HepG2 (cell line): ENCODE data around the gene FANCD2OS. TPM values are rescaled to one million over a fixed set of nuclear protein-coding genes. Genes with fewer than 3 reads are reported as not detected.

Experiments
- ATAC-seq: fragments of 200-7000 bp; cut with Tn5 transposase; 3 replicates; pipeline ENCODE4 v1.9.1; 2020; ENCODE audit warnings: mild to moderate bottlenecking, moderate library complexity
- BruUV-seq: library from RNA; stranded (reverse); fragments of 400-500 nt; replicated peaks from 2 replicates; lab custom pipeline; 2021; lab: Mats Ljungman, UMichigan
- CTCF ChIA-PET: fragments of 300-600 bp; formaldehyde crosslinking; extraction: SDS; loops from one replicate; lab custom pipeline; 2021; ENCODE audit warnings: low total read pairs, inconsistent platforms, low intra/inter-chr PET ratio; lab: Yijun Ruan, JAX
- POLR2A ChIA-PET: fragments of 350-600 bp; sonication (Branson Sonifier 250); formaldehyde crosslinking; loops from one replicate; lab custom pipeline; 2020; ENCODE audit warnings: antibody characterized with exemption, inconsistent platforms; lab: Yijun Ruan, JAX
- DNase-seq: peaks from one replicate; pipeline ENCODE4 v3.0.0-alpha.2; 2015; ENCODE audit warnings: low spot score
- FAIRE-seq: peaks from 3 replicates; lab custom pipeline; 2011; peaks lifted over from hg19 to GRCh38; lab: Jason Lieb, UNC
- H2AFZ ChIP-seq: one replicate; pipeline ENCODE4 v1.6.1; 2011; ENCODE audit warnings: low read length, inconsistent platforms
- H3K27ac ChIP-seq: fragments of 300-600 bp; 3 replicates; pipeline ENCODE4 v1.8.0; 2011; ENCODE audit warnings: mixed run types, mild to moderate bottlenecking, mixed read lengths, low read length, inconsistent platforms; ENCODE audit not compliant: insufficient read depth; ENCODE audit errors: extremely low read length
- H3K27me3 ChIP-seq, 2 experiments: fragments of 200-600 bp in 1 of 2; 2 replicates in 1 of 2; 3 replicates in 1 of 2; pipeline versions ENCODE4 v1.6.0 to v1.8.0; 2011; ENCODE audit warnings: low read length in 2 of 2, mild to moderate bottlenecking in 2 of 2, moderate library complexity in 2 of 2, inconsistent platforms in 1 of 2; ENCODE audit not compliant: insufficient read depth in 2 of 2, control insufficient read depth in 1 of 2
- H3K36me3 ChIP-seq, 2 experiments: fragments of 200-600 bp in 1 of 2; replicated peaks in 1 of 2; 2 replicates in 1 of 2; 3 replicates in 1 of 2; pipeline versions ENCODE4 v1.5.1 to v1.8.0; 2011; ENCODE audit warnings: low read length in 2 of 2, inconsistent platforms in 1 of 2; ENCODE audit not compliant: insufficient read depth in 2 of 2, control insufficient read depth in 1 of 2
- H3K4me1 ChIP-seq: 2 replicates; pipeline ENCODE4 v1.5.1; 2012; ENCODE audit warnings: low read length, inconsistent platforms; ENCODE audit not compliant: insufficient read depth
- H3K4me2 ChIP-seq: 2 replicates; pipeline ENCODE4 v1.6.0; 2011; ENCODE audit warnings: low read depth, low read length, inconsistent platforms
- H3K4me3 ChIP-seq, 3 experiments: fragments of 200-600 bp in 1 of 3; sonication (generic), shearing (Covaris generic) in 1 of 3; replicated peaks in 1 of 3; 2 replicates each; pipeline ENCODE4 v1.5.1; 2011 to 2016; ENCODE audit warnings: low read length in 3 of 3, inconsistent platforms in 2 of 3, low read depth in 2 of 3, mild to moderate bottlenecking in 2 of 3, control low read depth in 1 of 3, mixed read lengths in 1 of 3; ENCODE audit not compliant: insufficient read depth in 1 of 3
- H3K79me2 ChIP-seq: one replicate; pipeline ENCODE4 v1.6.1; 2011; ENCODE audit warnings: low read length, inconsistent platforms; ENCODE audit not compliant: insufficient read depth
- H3K9ac ChIP-seq: 2 replicates; pipeline ENCODE4 v1.6.0; 2011; ENCODE audit warnings: mild to moderate bottlenecking, low read depth, low read length, inconsistent platforms; ENCODE audit not compliant: insufficient read depth
- H3K9me3 ChIP-seq: 2 replicates; pipeline ENCODE4 v1.5.1; 2012; ENCODE audit warnings: mild to moderate bottlenecking, low read length
- H4K20me1 ChIP-seq: 2 replicates; pipeline ENCODE4 v1.6.0; 2011; ENCODE audit warnings: inconsistent platforms, mild to moderate bottlenecking, low read length, moderate library complexity; ENCODE audit not compliant: insufficient read depth
- CEBPB ChIP-seq: IDR thresholded peaks from 2 replicates; pipeline ENCODE4 v1.6.1; 2011; ENCODE audit warnings: low read depth, low read length, improper control_type of control experiment, borderline replicate concordance
- FLYWCH1 ChIP-seq: sonication (generic); formaldehyde crosslinking; IDR thresholded peaks from 2 replicates; pipeline ENCODE4 v1.8.1; 2023; ENCODE audit warnings: mild to moderate bottlenecking, missing genetic modification reagents
- PCBP1 ChIP-seq: fragments of 200-400 bp; formaldehyde crosslinking; IDR thresholded peaks from 2 replicates; pipeline ENCODE4 v1.6.1; 2017; ENCODE audit warnings: mild to moderate bottlenecking, low read depth, low read length, borderline replicate concordance
- SNRNP70 ChIP-seq: fragments of 200-400 bp; formaldehyde crosslinking; IDR thresholded peaks from 2 replicates; pipeline ENCODE4 v1.6.1; 2017; ENCODE audit warnings: mild to moderate bottlenecking, low read depth, low read length, moderate library complexity
- SP2 ChIP-seq: sonication (generic); formaldehyde crosslinking; IDR thresholded peaks from 2 replicates; pipeline ENCODE4 v1.5.1; 2020; ENCODE audit warnings: mild to moderate bottlenecking, missing genetic modification reagents
- SRSF9 ChIP-seq: fragments of 200-400 bp; formaldehyde crosslinking; IDR thresholded peaks from 2 replicates; pipeline ENCODE4 v1.6.1; 2018; ENCODE audit warnings: borderline replicate concordance, mild to moderate bottlenecking, low read depth, low read length; ENCODE audit not compliant: insufficient read depth, poor library complexity, severe bottlenecking
- TBL1XR1 ChIP-seq: fragments of 150-350 bp; IDR thresholded peaks from 2 replicates; pipeline ENCODE4 v1.6.1; 2014; ENCODE audit warnings: borderline replicate concordance, low read length; ENCODE audit not compliant: partially characterized antibody
- ZBTB1 ChIP-seq: sonication (generic); formaldehyde crosslinking; IDR thresholded peaks from 2 replicates; pipeline ENCODE4 v1.4.0; 2020; ENCODE audit warnings: missing genetic modification reagents, borderline replicate concordance
- ZNF331 ChIP-seq: sonication (generic); formaldehyde crosslinking; IDR thresholded peaks from 2 replicates; pipeline ENCODE4 v1.4.0; 2020; ENCODE audit warnings: missing genetic modification reagents
- ZNF614 ChIP-seq: IDR thresholded peaks from 2 replicates; pipeline ENCODE4 v1.6.1; 2018; ENCODE audit warnings: missing biosample characterization, missing genetic modification reagents, inconsistent platforms, borderline replicate concordance
- WGBS: methylation state at CpG from one replicate; pipeline ENCODE4 v1.1.6; 2017; ENCODE audit warnings: low lambda C conversion rate; 5-methylcytosine and 5-hydroxymethylcytosine counted together
- in situ Hi-C: cut with HindIII; loops from 2 replicates; pipeline ENCODE4 v1.10.0; 2017; ENCODE audit warnings: low pct_unique_long_range_greater_than_20kb; ENCODE audit not compliant: extremely low pct_ligation_motif_present
- intact Hi-C: fragments of 100-400 bp; cut with micrococcal nuclease; formaldehyde crosslinking; loops from one replicate; pipeline ENCODE4 v1.10.0; 2022; ENCODE audit not compliant: unreplicated experiment
- polyA plus RNA-seq, 8 experiments: library from polyadenylated mRNA; depleted of rRNA in 3 of 8; stranded (reverse) in 7 of 8; unstranded in 1 of 8; fragments of >200 nt; fragmentation: Illumina TruSeq in 4 of 8; extraction: Trizol in 4 of 8; gene quantifications; 2 replicates each; pipeline versions ENCODE4 v1.2.1 to v1.2.3, GENCODE V29; 2011 to 2016; ENCODE audit warnings: low read depth in 4 of 8, missing spikeins in 1 of 8, mixed read lengths in 1 of 8; ENCODE audit not compliant: insufficient read depth in 1 of 8
- total RNA-seq, 5 experiments: library from RNA; depleted of rRNA; stranded (reverse); fragments of >200 nt; fragmentation: Illumina TruSeq; extraction: Trizol; gene quantifications; 2 replicates each; pipeline ENCODE4 v1.2.3, GENCODE V29; 2016; ENCODE audit warnings: low read depth in 1 of 5
- TF ChIP-seq, protein P1 (sequence below): sonication (generic); formaldehyde crosslinking; IDR thresholded peaks from 2 replicates; pipeline ENCODE4 v1.4.0; 2020; ENCODE audit warnings: missing genetic modification reagents
- TF ChIP-seq, protein P2 (sequence below): sonication (generic); formaldehyde crosslinking; IDR thresholded peaks from 2 replicates; pipeline ENCODE4 v1.8.0; 2022; ENCODE audit warnings: mild to moderate bottlenecking, missing genetic modification reagents, borderline replicate concordance

FANCD2OS gene
- total and polyA plus RNA-seq, 2 of the 13 experiments (the other 11 are each of a cell fraction or from before 2014, with no cell fraction given) = not detected

DNA sequence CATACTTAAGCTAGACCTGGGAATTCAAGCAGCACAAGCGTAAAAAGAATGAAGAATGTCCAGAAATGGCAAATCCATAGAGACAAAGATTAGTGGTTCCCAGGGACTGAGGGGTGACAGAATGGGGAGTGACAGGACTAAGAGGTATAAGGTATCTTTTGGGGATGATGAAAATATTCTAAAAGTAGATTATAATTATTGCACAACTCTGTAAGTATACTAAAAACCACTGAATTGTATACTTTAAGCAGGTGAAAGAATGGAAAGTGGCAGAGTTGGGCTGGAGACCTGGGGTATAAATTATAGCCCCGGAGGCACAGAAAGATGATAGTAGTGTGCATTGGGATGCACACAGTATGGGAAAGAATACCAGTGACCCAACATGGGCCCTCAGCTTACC is 13.0 kb upstream of the FANCD2OS start:
- Histone ChIP-seq H3K27me3 (no peaks in the 10 kb centered on the region; a peak in 1 of 5 replicates), H3K79me2 (peaks cover 54% of the 10 kb centered on the region), H4K20me1 (peaks cover 5% of the 10 kb centered on the region; the same call in 1 of the 2 replicates), H3K4me1 (peaks cover 24% of the 10 kb centered on the region), H3K4me3 (no peak overlapping the region), H3K4me2 (no peak overlapping the region), H3K9ac (no peak overlapping the region), H3K27ac (no peak overlapping the region), H2AFZ (no peak overlapping the region), H3K36me3 (peaks cover 4 to 23% of the 10 kb centered on the region in 2 experiments; a peak in 4 of 5 replicates), H3K9me3 (no peaks in the 10 kb centered on the region)
- intact Hi-C loops = no loop called here
- POLR2A ChIA-PET = no interaction called here
- WGBS = 89% methylated on average over 2 of the region's 2 CpGs
- BruUV-seq = no TSS peak
- TF ChIP-seq FLYWCH1 = no peak
- peak; percentile 20; the same call in 1 of the 2 replicates for TF ChIP-seq CEBPB
- TF ChIP-seq SNRNP70 = no peak
- TF ChIP-seq SP2 = no peak
- TF ChIP-seq ZNF331 (CRISPR knock-in tag) = no peak
- DNase-seq (no peak), FAIRE-seq (no peak), ATAC-seq (no peak)
- CTCF ChIA-PET = no interaction called here
- in situ Hi-C loops = no loop called here

DNA sequence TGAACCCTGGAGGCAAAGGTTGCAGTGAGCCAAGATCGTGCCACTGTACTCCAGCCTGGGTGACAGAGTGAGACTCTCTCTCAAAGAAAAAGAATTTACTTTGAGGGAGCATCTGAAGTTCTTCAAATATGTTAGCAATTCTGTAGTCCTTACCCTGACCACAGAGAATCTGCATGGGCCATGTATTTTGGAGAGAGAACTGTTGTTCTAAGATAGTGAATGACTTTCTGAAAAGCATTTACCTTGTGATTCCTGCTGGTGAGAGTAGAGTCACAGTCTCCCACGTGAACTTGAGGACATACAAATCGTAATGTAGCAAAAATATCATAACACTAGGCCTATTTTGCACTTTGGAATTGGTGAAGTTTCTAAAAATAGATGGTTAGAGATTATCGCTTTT is 11.3 kb upstream of the FANCD2OS start:
- no peak overlapping the region for H3K4me3 ChIP-seq
- no peak overlapping the region for H3K27ac ChIP-seq
- ChIA-PET POLR2A (interaction anchor here (0.7 kb wide), 1 partner anchor 36 kb away, joined by 3 read pairs; no protein-coding TSS in a partner anchor), CTCF (no interaction called here)
- H2AFZ ChIP-seq = no peak overlapping the region
- peaks cover 0 to 10% of the 10 kb centered on the region in 2 experiments; a peak in 2 of 5 replicates for H3K36me3 ChIP-seq
- H4K20me1 ChIP-seq = peaks cover 5% of the 10 kb centered on the region; the same call in 1 of the 2 replicates
- no peak overlapping the region for H3K9ac ChIP-seq
- DNase-seq (no peak), ATAC-seq (no peak), FAIRE-seq (no peak)
- no peaks in the 10 kb centered on the region; a peak in 1 of 5 replicates for H3K27me3 ChIP-seq
- no peak overlapping the region for H3K4me2 ChIP-seq
- intact Hi-C loops (no loop called here), in situ Hi-C loops (no loop called here)
- BruUV-seq = no TSS peak
- 93% methylated on average over 4 of the region's 4 CpGs for WGBS
- H3K9me3 ChIP-seq = no peaks in the 10 kb centered on the region
- peaks cover 33% of the 10 kb centered on the region for H3K4me1 ChIP-seq
- H3K79me2 ChIP-seq = peaks cover 56% of the 10 kb centered on the region
- TF ChIP-seq, protein P1, sequence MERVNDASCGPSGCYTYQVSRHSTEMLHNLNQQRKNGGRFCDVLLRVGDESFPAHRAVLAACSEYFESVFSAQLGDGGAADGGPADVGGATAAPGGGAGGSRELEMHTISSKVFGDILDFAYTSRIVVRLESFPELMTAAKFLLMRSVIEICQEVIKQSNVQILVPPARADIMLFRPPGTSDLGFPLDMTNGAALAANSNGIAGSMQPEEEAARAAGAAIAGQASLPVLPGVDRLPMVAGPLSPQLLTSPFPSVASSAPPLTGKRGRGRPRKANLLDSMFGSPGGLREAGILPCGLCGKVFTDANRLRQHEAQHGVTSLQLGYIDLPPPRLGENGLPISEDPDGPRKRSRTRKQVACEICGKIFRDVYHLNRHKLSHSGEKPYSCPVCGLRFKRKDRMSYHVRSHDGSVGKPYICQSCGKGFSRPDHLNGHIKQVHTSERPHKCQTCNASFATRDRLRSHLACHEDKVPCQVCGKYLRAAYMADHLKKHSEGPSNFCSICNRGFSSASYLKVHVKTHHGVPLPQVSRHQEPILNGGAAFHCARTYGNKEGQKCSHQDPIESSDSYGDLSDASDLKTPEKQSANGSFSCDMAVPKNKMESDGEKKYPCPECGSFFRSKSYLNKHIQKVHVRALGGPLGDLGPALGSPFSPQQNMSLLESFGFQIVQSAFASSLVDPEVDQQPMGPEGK (CRISPR knock-in tag) = no peak
- TF ChIP-seq PCBP1 (no peak), ZBTB1 (CRISPR knock-in tag) (no peak), TBL1XR1 (no peak), SRSF9 (no peak), ZNF614 (no peak)
- TF ChIP-seq, protein P2, sequence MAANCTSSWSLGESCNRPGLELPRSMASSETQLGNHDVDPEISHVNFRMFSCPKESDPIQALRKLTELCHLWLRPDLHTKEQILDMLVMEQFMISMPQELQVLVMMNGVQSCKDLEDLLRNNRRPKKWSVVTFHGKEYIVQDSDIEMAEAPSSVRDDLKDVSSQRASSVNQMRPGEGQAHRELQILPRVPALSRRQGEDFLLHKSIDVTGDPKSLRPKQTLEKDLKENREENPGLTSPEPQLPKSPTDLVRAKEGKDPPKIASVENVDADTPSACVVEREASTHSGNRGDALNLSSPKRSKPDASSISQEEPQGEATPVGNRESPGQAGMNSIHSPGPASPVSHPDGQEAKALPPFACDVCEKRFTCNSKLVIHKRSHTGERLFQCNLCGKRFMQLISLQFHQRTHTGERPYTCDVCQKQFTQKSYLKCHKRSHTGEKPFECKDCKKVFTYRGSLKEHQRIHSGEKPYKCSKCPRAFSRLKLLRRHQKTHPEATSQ (CRISPR knock-in tag) = no peak
